22Rv1 (cell line): ENCODE measurements around the gene ACAT1.

ENCODE experiments used
- CTCF ChIP-seq: fragments of 450-650 bp; IDR thresholded peaks from 2 replicates; pipeline ENCODE4 v1.5.1; 2017; ENCODE audit warnings: mild to moderate bottlenecking
- ZFX ChIP-seq: fragments of 450-650 bp; IDR thresholded peaks from 2 replicates; pipeline ENCODE4 v1.6.1; 2017; ENCODE audit warnings: antibody characterized with exemption, borderline replicate concordance

GRCh38 chr11:108148556-108148955 is 27.2 kb downstream of the ACAT1 start:
- TF ChIP-seq CTCF (no peak), ZFX (no peak)
